Uterus (tissue), 4 donors: ENCODE results near the gene HASPIN. TPM values are rescaled to one million over a fixed set of nuclear protein-coding genes. Genes with fewer than 3 reads are reported as not detected.
A peak's percentile ranks its signal among the peaks of the same experiment; 100 is the strongest.

Experiments
- DNase-seq, 2 donors: peaks; one replicate each; pipeline ENCODE4 v3.0.0-alpha.2; 2019 to 2020
- H3K27ac ChIP-seq, 2 donors: fragments of 200-600 bp; sonication (generic); 1 replicate in 1 of 2; 2 replicates in 1 of 2; pipeline ENCODE4 v1.5.1; 2016 to 2018
- H3K27me3 ChIP-seq, 2 donors: fragments of 200-600 bp; sonication (generic); one replicate each; pipeline ENCODE4 v1.5.1; 2018 to 2019; ENCODE audit warnings: control low read depth in 1 of 2
- H3K36me3 ChIP-seq, 2 donors: fragments of 200-600 bp; sonication (generic); one replicate each; pipeline ENCODE4 v1.5.1; 2019; ENCODE audit warnings: control low read depth in 1 of 2
- H3K4me1 ChIP-seq, 2 donors: fragments of 200-600 bp; sonication (generic); one replicate each; pipeline ENCODE4 v1.5.1; 2018 to 2019; ENCODE audit warnings: control low read depth in 1 of 2
- H3K4me3 ChIP-seq, 2 donors: fragments of 200-600 bp; sonication (generic); 1 replicate in 1 of 2; 2 replicates in 1 of 2; pipeline ENCODE4 v1.5.1; 2018 to 2019; ENCODE audit warnings: mild to moderate bottlenecking in 1 of 2
- H3K9me3 ChIP-seq, 2 donors: fragments of 200-600 bp; sonication (generic); one replicate each; pipeline ENCODE4 v1.5.1; 2019; ENCODE audit warnings: control low read depth in 1 of 2
- CTCF ChIP-seq, 4 experiments: fragments of 200-600 bp in 2 of 4; fragments of 450-650 bp in 2 of 4; sonication (generic) in 2 of 4; IDR thresholded peaks; one replicate each; pipeline ENCODE4 v1.5.1; 2016 to 2019; ENCODE audit warnings: antibody characterized with exemption in 4 of 4, mild to moderate bottlenecking in 2 of 4, moderate library complexity in 1 of 4
- POLR2A ChIP-seq, 2 donors: fragments of 450-650 bp; IDR thresholded peaks; one replicate each; pipeline ENCODE4 v1.6.1; 2016; ENCODE audit warnings: antibody characterized with exemption in 2 of 2, mild to moderate bottlenecking in 1 of 2, moderate library complexity in 1 of 2
- intact Hi-C: fragments of 100-400 bp; cut with DNase I; formaldehyde crosslinking; loops from one replicate; pipeline ENCODE4 v1.15.1; 2023; ENCODE audit warnings: low total_unique reads
- total RNA-seq, 4 donors: library from RNA; depleted of rRNA in 3 of 4; stranded (reverse); fragments of >200 nt in 3 of 4; gene quantifications; one replicate each; pipeline versions ENCODE4 v1.1.0 to v1.2.4, GENCODE V29; 2014 to 2023
- donor health status: DM: yes; HTN: yes; CAD: no.

HASPIN gene
- total RNA-seq, 4 donors from 2014 or later: 2.0 TPM; not detected in 3

GRCh38 chr17:3753624-3754023 is 29.9 kb downstream of the HASPIN start:
- Histone ChIP-seq H3K27me3 (peaks cover 0 to 3% of the 10 kb centered on the region in 2 donors), H3K4me3 (no peak overlapping the region), H3K4me1 (no peaks in the 10 kb centered on the region), H3K9me3 (no peaks in the 10 kb centered on the region), H3K36me3 (no peaks in the 10 kb centered on the region), H3K27ac (no peak overlapping the region)
- intact Hi-C loops: no loop called here
- TF ChIP-seq CTCF (IDR thresholded peaks at IDR 0.05) (no peak), POLR2A (IDR thresholded peaks at IDR 0.05) (no peak)
- no peak for DNase-seq

- H3K27me3 ChIP-seq: peaks cover 0 to 3% of the 10 kb centered on the region in 2 donors
- intact Hi-C loops: no loop called here
Observed at GRCh38 chr17:3754066-3754457, 30.4 kb downstream of the HASPIN start.

GRCh38 chr17:3754458-3755334 is 31.0 kb downstream of the HASPIN start:
- intact Hi-C loops: no loop called here
- DNase-seq: no peak
- no peaks in the 10 kb centered on the region for H3K4me1 ChIP-seq
- no peaks in the 10 kb centered on the region for H3K36me3 ChIP-seq
- H3K27ac ChIP-seq: no peak overlapping the region
- no peak overlapping the region for H3K4me3 ChIP-seq
- H3K27me3 ChIP-seq: peaks cover 0 to 3% of the 10 kb centered on the region in 2 donors
- TF ChIP-seq CTCF (IDR thresholded peaks at IDR 0.05) (no peak), POLR2A (IDR thresholded peaks at IDR 0.05) (peak in 1 of 2 donors; percentile 36)
- H3K9me3 ChIP-seq: no peaks in the 10 kb centered on the region

More at GRCh38 chr17:3754066-3754457, 30.4 kb downstream of the HASPIN start:
- Histone ChIP-seq H3K27ac (no peak overlapping the region), H3K4me1 (no peaks in the 10 kb centered on the region), H3K36me3 (no peaks in the 10 kb centered on the region), H3K9me3 (no peaks in the 10 kb centered on the region), H3K4me3 (no peak overlapping the region)
- no peak for DNase-seq
- TF ChIP-seq POLR2A (IDR thresholded peaks at IDR 0.05) (no peak), CTCF (IDR thresholded peaks at IDR 0.05) (no peak)

GRCh38 chr17:3755335-3756030 is 31.8 kb downstream of the HASPIN start:
- Histone ChIP-seq H3K27me3 (peaks cover 0 to 3% of the 10 kb centered on the region in 2 donors), H3K4me1 (no peaks in the 10 kb centered on the region), H3K4me3 (no peak overlapping the region), H3K27ac (no peak overlapping the region), H3K9me3 (no peaks in the 10 kb centered on the region), H3K36me3 (no peaks in the 10 kb centered on the region)
- TF ChIP-seq CTCF (IDR thresholded peaks at IDR 0.05) (no peak), POLR2A (IDR thresholded peaks at IDR 0.05) (no peak)
- DNase-seq: no peak
- intact Hi-C loops: no loop called here
